HepG2 (cell line): ENCODE data around the gene ANKRD12. TPM values are rescaled to one million over a fixed set of nuclear protein-coding genes. Genes with fewer than 3 reads are reported as not detected.

Source experiments
- AGO2 ChIP-seq: fragments of 200-400 bp; formaldehyde crosslinking; optimal IDR thresholded peaks from 2 replicates; pipeline ENCODE3; 2017; ENCODE audit warnings: mild to moderate bottlenecking, low read depth, low read length, moderate library complexity
- BORCS8-MEF2B ChIP-seq: sonication (generic); formaldehyde crosslinking; IDR thresholded peaks from 2 replicates; pipeline ENCODE4 v1.8.0; 2022; ENCODE audit warnings: mild to moderate bottlenecking, missing genetic modification reagents
- DNMT3B ChIP-seq: conservative IDR thresholded peaks from 2 replicates; pipeline ENCODE4 v1.6.1; 2016; ENCODE audit warnings: missing biosample characterization, control low read depth
- GABPB1 ChIP-seq: IDR thresholded peaks from 2 replicates; pipeline ENCODE4 v1.6.1; 2016; ENCODE audit warnings: mild to moderate bottlenecking, missing genetic modification reagents, moderate library complexity, missing compliant biosample characterization
- KAT2B ChIP-seq: fragments of 150-350 bp; IDR thresholded peaks from 2 replicates; pipeline ENCODE4 v1.6.1; 2014; ENCODE audit warnings: low read depth, low read length, borderline replicate concordance
- MXI1 ChIP-seq: IDR thresholded peaks from 3 replicates; pipeline ENCODE4 v1.6.1; 2012; ENCODE audit warnings: low read depth, low read length, inconsistent platforms, borderline replicate concordance
- PRMT3 ChIP-seq: sonication (generic); formaldehyde crosslinking; IDR thresholded peaks from 2 replicates; pipeline ENCODE4 v1.8.1; 2022; ENCODE audit warnings: low read depth, mild to moderate bottlenecking, moderate library complexity, missing genetic modification reagents, borderline replicate concordance
- RORA ChIP-seq: sonication (generic); formaldehyde crosslinking; IDR thresholded peaks from 2 replicates; pipeline ENCODE4 v1.5.0; 2020; ENCODE audit warnings: mild to moderate bottlenecking, missing genetic modification reagents, moderate library complexity
- SMAD9 ChIP-seq: sonication (generic); formaldehyde crosslinking; IDR thresholded peaks from 2 replicates; pipeline ENCODE4 v1.5.1; 2020; ENCODE audit warnings: mild to moderate bottlenecking, missing genetic modification reagents
- SP5 ChIP-seq: IDR thresholded peaks from 2 replicates; pipeline ENCODE4 v1.6.1; 2016; ENCODE audit warnings: low read depth, borderline replicate concordance
- SRSF9 ChIP-seq: fragments of 200-400 bp; formaldehyde crosslinking; IDR thresholded peaks from 2 replicates; pipeline ENCODE4 v1.6.1; 2018; ENCODE audit warnings: borderline replicate concordance, mild to moderate bottlenecking, low read depth, low read length; ENCODE audit not compliant: insufficient read depth, poor library complexity, severe bottlenecking
- ZBTB7B ChIP-seq: sonication (generic); formaldehyde crosslinking; IDR thresholded peaks from 2 replicates; pipeline ENCODE4 v1.4.0; 2020; ENCODE audit warnings: missing genetic modification reagents
- ZNF329 ChIP-seq: sonication (generic); formaldehyde crosslinking; IDR thresholded peaks from 2 replicates; pipeline ENCODE4 v1.9.0; 2021; ENCODE audit warnings: low read depth, mild to moderate bottlenecking, missing genetic modification reagents
- ZNF605 ChIP-seq: sonication (generic); formaldehyde crosslinking; IDR thresholded peaks from 2 replicates; pipeline ENCODE4 v1.8.0; 2022; ENCODE audit warnings: mild to moderate bottlenecking, missing genetic modification reagents
- ZNF724P ChIP-seq: sonication (generic); formaldehyde crosslinking; IDR thresholded peaks from 2 replicates; pipeline ENCODE4 v1.8.0; 2022; ENCODE audit warnings: missing genetic modification reagents, borderline replicate concordance
- polyA plus RNA-seq, 8 experiments: library from polyadenylated mRNA; depleted of rRNA in 3 of 8; stranded (reverse) in 7 of 8; unstranded in 1 of 8; fragments of >200 nt; fragmentation: Illumina TruSeq in 4 of 8; extraction: Trizol in 4 of 8; gene quantifications; 2 replicates each; pipeline versions ENCODE4 v1.2.1 to v1.2.3, GENCODE V29; 2011 to 2016; ENCODE audit warnings: low read depth in 4 of 8, missing spikeins in 1 of 8, mixed read lengths in 1 of 8; ENCODE audit not compliant: insufficient read depth in 1 of 8
- total RNA-seq, 5 experiments: library from RNA; depleted of rRNA; stranded (reverse); fragments of >200 nt; fragmentation: Illumina TruSeq; extraction: Trizol; gene quantifications; 2 replicates each; pipeline ENCODE4 v1.2.3, GENCODE V29; 2016; ENCODE audit warnings: low read depth in 1 of 5
- TF ChIP-seq, protein P1 (sequence below): sonication (generic); formaldehyde crosslinking; conservative IDR thresholded peaks from 2 replicates; pipeline ENCODE4 v1.8.0; 2022; ENCODE audit warnings: mild to moderate bottlenecking, moderate library complexity, missing genetic modification reagents
- TF ChIP-seq, protein P2 (sequence below): sonication (generic); formaldehyde crosslinking; IDR thresholded peaks from 2 replicates; pipeline ENCODE4 v1.8.0; 2022; ENCODE audit warnings: mild to moderate bottlenecking, missing genetic modification reagents, moderate library complexity
- TF ChIP-seq, protein P3 (sequence below): sonication (generic); formaldehyde crosslinking; IDR thresholded peaks from 2 replicates; pipeline ENCODE4 v1.4.0; 2020; ENCODE audit warnings: missing genetic modification reagents, mild to moderate bottlenecking, borderline replicate concordance
- TF ChIP-seq, protein P4 (sequence below): sonication (generic); formaldehyde crosslinking; IDR thresholded peaks from 2 replicates; pipeline ENCODE4 v1.4.0; 2020; ENCODE audit warnings: missing genetic modification reagents, borderline replicate concordance

ANKRD12 gene
- total and polyA plus RNA-seq, 2 of the 13 experiments (the other 11 are each of a cell fraction or from before 2014, with no cell fraction given), result 6.0 to 23.2 TPM

DNA sequence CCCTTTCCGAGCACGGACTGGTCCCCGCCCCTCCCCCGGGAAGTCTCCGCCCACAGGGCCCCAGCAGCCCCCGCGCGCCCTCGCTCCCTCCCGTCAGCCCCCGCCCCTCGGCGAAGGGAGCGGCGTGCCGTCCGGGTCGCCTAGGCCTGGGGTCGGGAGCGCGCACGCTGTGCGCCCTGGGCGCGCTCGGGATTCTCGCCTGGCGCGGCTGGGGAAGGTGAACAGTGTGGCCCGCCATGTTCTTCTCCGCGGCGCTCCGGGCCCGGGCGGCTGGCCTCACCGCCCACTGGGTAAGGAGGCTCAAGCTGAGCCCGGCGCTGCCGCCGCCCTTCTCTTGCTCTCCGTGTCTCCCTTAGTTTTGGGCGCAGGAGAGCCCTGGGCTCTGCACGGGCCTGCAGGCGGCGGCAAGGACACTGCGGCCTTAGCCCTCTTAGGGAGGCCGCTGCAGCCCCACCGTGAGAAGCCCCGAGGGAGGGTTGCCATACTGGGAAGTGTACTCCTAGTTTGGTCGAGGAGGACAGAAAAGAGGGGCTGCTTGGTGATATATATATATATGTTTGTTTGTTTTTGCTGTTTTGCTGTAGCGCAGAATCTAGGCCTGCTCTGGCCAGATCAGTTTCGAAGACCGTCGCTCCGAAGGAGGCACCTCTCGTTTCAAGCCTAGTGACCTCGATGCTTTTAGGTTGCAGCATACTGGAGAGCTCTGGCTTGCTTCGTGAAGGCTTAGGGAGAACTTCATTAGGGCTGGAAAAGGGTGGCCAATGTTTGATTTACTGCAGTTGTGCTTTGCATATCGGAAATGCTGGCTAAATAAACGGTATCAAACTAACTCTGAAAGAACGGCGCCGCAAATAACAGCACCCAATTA is 33.8 kb upstream of the ANKRD12 start, which contains the start of gene NDUFV2 (continued):
- TF ChIP-seq, protein P1, sequence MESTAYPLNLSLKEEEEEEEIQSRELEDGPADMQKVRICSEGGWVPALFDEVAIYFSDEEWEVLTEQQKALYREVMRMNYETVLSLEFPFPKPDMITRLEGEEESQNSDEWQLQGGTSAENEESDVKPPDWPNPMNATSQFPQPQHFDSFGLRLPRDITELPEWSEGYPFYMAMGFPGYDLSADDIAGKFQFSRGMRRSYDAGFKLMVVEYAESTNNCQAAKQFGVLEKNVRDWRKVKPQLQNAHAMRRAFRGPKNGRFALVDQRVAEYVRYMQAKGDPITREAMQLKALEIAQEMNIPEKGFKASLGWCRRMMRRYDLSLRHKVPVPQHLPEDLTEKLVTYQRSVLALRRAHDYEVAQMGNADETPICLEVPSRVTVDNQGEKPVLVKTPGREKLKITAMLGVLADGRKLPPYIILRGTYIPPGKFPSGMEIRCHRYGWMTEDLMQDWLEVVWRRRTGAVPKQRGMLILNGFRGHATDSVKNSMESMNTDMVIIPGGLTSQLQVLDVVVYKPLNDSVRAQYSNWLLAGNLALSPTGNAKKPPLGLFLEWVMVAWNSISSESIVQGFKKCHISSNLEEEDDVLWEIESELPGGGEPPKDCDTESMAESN (CRISPR knock-in tag), result no peak; the same call in 1 of the 2 replicates
- TF ChIP-seq SP5, result peak; percentile 87
- TF ChIP-seq AGO2, result peak; percentile 52
- TF ChIP-seq KAT2B, result no peak
- TF ChIP-seq MXI1, result peak; percentile 81; the same call in 1 of the 3 replicates
- no peak for TF ChIP-seq SMAD9 (CRISPR knock-in tag)
- TF ChIP-seq BORCS8-MEF2B, result peak; percentile 84
- 0 out of 2 replicates have a peak, but pooled peaks have one; percentile 35 for TF ChIP-seq DNMT3B (CRISPR knock-in tag)
- no peak; the same call in 1 of the 2 replicates for TF ChIP-seq ZBTB7B
- TF ChIP-seq RORA (CRISPR knock-in tag), result no peak
- 0 out of 2 replicates have a peak, but pooled peaks have one; percentile 42 for TF ChIP-seq ZNF329 (CRISPR knock-in tag)
- TF ChIP-seq ZNF724P (CRISPR knock-in tag), result no peak
- TF ChIP-seq GABPB1 (CRISPR knock-in tag), result peak; percentile 81
- TF ChIP-seq PRMT3 (CRISPR knock-in tag), result 0 out of 2 replicates have a peak, but pooled peaks have one; percentile 18
- TF ChIP-seq, protein P2, sequence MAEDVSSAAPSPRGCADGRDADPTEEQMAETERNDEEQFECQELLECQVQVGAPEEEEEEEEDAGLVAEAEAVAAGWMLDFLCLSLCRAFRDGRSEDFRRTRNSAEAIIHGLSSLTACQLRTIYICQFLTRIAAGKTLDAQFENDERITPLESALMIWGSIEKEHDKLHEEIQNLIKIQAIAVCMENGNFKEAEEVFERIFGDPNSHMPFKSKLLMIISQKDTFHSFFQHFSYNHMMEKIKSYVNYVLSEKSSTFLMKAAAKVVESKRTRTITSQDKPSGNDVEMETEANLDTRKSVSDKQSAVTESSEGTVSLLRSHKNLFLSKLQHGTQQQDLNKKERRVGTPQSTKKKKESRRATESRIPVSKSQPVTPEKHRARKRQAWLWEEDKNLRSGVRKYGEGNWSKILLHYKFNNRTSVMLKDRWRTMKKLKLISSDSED (CRISPR knock-in tag), result no peak
- no peak for TF ChIP-seq SRSF9
- peak; percentile 76 for TF ChIP-seq ZNF605 (CRISPR knock-in tag)
- TF ChIP-seq, protein P3, sequence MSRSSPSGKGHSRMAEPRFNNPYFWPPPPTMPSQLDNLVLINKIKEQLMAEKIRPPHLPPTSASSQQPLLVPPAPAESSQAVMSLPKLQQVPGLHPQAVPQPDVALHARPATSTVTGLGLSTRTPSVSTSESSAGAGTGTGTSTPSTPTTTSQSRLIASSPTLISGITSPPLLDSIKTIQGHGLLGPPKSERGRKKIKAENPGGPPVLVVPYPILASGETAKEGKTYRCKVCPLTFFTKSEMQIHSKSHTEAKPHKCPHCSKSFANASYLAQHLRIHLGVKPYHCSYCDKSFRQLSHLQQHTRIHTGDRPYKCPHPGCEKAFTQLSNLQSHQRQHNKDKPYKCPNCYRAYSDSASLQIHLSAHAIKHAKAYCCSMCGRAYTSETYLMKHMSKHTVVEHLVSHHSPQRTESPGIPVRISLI (CRISPR knock-in tag), result peak; percentile 23; the same call in 1 of the 2 replicates
- TF ChIP-seq, protein P4, sequence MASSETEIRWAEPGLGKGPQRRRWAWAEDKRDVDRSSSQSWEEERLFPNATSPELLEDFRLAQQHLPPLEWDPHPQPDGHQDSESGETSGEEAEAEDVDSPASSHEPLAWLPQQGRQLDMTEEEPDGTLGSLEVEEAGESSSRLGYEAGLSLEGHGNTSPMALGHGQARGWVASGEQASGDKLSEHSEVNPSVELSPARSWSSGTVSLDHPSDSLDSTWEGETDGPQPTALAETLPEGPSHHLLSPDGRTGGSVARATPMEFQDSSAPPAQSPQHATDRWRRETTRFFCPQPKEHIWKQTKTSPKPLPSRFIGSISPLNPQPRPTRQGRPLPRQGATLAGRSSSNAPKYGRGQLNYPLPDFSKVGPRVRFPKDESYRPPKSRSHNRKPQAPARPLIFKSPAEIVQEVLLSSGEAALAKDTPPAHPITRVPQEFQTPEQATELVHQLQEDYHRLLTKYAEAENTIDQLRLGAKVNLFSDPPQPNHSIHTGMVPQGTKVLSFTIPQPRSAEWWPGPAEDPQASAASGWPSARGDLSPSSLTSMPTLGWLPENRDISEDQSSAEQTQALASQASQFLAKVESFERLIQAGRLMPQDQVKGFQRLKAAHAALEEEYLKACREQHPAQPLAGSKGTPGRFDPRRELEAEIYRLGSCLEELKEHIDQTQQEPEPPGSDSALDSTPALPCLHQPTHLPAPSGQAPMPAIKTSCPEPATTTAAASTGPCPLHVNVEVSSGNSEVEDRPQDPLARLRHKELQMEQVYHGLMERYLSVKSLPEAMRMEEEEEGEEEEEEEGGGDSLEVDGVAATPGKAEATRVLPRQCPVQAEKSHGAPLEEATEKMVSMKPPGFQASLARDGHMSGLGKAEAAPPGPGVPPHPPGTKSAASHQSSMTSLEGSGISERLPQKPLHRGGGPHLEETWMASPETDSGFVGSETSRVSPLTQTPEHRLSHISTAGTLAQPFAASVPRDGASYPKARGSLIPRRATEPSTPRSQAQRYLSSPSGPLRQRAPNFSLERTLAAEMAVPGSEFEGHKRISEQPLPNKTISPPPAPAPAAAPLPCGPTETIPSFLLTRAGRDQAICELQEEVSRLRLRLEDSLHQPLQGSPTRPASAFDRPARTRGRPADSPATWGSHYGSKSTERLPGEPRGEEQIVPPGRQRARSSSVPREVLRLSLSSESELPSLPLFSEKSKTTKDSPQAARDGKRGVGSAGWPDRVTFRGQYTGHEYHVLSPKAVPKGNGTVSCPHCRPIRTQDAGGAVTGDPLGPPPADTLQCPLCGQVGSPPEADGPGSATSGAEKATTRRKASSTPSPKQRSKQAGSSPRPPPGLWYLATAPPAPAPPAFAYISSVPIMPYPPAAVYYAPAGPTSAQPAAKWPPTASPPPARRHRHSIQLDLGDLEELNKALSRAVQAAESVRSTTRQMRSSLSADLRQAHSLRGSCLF, result no peak
